ENCODE results near the gene MIA2.
"Not testable (repeated sequence)": the region's sequence is repeated elsewhere in the genome, so short reads cannot be mapped to it uniquely, and the experiment has no call there.

MIA2 gene, protein sequence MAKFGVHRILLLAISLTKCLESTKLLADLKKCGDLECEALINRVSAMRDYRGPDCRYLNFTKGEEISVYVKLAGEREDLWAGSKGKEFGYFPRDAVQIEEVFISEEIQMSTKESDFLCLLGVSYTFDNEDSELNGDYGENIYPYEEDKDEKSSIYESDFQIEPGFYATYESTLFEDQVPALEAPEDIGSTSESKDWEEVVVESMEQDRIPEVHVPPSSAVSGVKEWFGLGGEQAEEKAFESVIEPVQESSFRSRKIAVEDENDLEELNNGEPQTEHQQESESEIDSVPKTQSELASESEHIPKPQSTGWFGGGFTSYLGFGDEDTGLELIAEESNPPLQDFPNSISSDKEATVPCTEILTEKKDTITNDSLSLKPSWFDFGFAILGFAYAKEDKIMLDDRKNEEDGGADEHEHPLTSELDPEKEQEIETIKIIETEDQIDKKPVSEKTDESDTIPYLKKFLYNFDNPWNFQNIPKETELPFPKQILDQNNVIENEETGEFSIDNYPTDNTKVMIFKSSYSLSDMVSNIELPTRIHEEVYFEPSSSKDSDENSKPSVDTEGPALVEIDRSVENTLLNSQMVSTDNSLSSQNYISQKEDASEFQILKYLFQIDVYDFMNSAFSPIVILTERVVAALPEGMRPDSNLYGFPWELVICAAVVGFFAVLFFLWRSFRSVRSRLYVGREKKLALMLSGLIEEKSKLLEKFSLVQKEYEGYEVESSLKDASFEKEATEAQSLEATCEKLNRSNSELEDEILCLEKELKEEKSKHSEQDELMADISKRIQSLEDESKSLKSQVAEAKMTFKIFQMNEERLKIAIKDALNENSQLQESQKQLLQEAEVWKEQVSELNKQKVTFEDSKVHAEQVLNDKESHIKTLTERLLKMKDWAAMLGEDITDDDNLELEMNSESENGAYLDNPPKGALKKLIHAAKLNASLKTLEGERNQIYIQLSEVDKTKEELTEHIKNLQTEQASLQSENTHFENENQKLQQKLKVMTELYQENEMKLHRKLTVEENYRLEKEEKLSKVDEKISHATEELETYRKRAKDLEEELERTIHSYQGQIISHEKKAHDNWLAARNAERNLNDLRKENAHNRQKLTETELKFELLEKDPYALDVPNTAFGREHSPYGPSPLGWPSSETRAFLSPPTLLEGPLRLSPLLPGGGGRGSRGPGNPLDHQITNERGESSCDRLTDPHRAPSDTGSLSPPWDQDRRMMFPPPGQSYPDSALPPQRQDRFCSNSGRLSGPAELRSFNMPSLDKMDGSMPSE (N-terminal part only)

DNA sequence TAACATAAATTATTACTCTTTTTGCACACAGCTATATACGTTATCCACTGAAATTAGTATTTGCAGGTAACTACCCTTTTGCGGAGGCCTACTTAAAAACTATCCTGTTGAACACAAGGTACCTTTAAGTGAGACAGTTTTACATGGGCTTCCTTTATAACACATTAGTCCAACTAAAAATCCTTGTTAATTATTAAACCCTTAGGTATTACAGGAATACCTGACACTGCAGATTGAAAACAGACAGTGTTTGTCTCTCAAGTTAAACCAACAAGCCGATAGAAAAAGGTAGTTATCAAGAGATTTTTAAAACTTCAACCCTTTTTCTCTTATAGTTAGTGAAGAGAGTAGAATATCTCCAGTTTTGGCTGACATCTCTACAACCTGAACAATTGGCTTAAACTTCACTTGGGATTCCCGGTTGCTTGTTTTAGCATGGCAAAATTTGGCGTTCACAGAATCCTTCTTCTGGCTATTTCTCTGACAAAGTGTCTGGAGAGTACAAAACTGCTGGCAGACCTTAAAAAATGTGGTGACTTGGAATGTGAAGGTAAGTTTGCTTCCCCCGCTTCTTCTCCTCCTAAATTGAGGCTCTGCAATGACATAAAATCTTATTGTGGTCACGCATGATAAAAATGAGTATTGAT, at the start of gene MIA2:
TSS of gene MIA2 (plus strand) at position 236 of the 647 bp plus-strand sequence. CDS start at position 436, 200 bp downstream.
- DNase-seq = no peak

DNA sequence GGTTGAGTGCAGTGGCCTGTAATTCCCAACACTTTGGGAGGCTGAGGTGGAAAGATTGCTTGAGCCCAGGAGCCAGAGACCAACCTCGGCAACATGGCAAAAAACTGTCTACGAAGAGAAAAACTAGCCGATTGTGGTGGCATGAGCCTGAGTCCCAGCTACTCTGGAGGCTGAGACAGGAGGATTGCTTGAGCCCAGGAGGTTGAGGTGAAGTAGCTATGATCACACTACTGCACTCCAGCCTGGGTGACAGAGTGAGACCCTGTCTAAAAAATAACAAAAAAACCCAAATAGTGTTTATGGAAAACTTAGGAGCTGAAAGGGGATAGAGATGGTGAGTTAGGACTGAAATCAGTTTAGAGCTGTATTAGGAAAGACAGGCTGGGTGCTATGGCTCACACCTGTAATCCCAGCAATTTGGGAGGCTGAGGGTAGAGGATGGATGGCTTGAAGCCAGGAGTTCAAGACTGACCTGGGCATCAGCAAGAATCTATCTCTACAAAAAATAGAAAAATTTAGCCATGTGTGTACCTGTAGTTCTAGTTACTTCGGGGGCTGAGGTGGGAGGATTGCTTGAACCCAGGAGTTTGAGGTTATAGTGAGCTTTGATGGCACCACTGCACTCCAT, 49.0 kb upstream of the MIA2 start:
- no peak for DNase-seq

DNA sequence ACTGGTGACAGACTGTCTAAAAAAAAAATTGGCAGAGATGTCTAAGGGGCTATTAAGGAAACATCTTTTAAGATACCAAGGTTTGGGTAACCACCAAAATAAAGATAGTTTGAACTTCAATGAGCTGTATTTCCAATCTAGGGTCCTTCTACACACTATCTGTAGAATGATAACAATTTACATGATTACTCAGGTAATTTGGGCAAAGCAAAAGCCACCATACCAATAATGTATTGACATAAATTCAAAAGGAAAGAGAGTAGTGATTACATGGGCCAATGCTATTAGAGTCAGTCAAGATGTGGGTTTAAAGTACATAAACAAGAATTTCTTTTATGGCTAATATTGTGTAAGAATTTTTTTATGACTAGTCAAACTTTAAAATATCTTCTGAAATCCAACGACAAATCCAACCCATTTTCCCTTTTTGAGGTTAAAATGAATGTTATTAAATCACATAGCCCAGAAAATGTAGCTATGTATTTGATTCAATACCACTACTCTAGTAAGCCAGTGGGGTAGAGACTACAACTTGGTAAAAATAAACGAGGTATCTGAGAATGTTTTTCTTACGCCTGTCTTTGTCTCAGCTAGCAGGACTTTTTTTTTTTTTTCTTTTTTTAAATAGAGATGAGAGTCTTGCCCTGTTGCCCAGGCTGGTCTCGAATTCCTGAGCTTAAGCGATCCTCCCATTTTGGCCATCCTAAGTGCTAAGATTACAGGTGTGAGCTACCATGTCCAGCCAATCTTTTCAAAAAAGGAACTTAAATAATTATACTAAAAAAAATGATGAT, 48.3 kb upstream of the MIA2 start:
- no peak for DNase-seq

DNA sequence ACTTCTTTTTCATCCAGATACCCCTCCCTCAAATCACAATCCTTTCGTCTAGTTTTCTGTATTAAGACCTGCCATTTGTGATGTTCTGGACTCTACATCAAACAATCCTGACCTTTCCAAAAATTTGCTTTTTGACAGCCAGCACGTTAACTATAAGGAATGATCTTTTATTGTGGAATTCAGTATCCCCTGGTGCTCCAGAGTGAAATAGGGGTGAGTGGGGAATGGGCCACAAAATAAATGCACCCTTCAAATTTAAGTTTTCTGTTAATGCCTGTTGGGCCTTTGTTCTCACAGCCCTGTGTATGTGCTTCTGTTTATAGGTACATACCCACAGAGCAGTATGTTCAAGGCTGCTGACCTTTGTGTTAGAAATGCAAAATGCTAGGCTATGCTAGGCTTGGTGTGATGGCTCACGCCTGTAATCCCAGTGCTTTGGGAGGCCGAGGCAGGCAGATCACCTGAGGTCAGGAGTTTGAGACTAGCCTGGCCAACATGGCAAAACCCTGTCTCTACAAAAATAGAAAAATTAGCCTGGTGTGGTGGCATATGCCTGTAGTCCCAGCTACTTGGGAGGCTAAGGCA, 46.7 kb upstream of the MIA2 start:
- no peak for DNase-seq

DNA sequence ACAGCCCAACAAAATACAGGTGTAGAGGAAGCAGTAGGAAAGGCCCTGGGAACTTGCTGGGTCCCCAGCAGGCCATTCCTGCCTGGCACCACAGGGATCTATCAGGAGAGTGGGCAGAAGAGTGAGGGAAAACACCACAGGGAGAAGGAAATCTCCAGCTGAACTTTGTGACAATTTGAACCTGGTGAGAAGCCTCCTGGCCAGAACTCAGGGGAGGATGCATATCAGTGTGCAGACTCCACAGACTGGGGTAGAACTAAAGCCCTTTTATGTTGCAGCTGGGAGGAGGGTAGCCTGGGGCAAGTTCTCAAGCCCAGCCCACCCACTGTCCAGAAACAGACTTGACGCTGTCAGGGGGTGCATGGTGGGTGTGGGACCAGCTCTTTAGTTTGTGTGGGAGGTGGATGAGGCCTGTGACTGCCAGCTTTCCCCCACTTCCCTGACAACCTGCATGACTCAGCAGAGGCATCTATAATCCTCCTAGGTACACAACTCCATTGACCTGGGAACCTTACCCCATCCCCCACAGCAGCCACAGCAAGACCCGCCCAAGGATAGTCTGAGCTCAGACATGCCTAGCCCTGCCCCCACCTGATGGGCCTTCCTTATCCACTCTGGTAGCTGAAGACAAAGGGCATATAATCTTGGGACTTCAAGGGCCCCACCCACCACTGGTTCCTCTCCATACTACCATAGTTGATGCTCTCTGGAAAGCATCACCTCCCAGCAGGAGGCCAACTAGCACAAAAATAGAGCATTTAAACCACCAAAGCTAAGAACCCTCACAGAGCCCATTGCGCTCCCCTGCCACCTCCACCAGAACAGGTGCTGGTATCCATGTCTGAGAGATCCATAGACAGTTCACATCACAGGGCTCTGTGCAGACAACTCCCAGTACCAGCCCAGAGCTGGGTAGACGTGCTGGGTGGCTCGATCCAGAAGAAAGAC, 29.8 kb upstream of the MIA2 start:
- no peak for DNase-seq

DNA sequence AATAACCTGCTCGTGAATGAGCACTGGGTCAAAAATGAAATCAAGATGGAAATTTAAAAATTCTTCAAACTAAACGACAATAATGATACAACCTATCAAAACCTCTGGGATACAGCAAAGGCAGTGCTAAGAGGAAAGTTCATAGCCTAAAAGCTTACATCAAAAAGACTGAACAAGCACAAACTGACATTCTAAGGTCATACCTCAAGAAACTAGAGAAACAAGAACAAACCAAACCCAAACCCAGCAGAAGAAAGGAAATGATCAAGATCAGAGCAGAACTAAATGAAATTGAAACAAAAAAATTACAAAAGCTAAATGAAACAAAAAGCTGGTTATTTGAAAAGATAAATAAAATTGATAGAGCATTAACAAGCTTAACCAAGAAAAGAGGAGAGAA, 26.3 kb upstream of the MIA2 start:
- DNase-seq = not testable (repeated sequence)

DNA sequence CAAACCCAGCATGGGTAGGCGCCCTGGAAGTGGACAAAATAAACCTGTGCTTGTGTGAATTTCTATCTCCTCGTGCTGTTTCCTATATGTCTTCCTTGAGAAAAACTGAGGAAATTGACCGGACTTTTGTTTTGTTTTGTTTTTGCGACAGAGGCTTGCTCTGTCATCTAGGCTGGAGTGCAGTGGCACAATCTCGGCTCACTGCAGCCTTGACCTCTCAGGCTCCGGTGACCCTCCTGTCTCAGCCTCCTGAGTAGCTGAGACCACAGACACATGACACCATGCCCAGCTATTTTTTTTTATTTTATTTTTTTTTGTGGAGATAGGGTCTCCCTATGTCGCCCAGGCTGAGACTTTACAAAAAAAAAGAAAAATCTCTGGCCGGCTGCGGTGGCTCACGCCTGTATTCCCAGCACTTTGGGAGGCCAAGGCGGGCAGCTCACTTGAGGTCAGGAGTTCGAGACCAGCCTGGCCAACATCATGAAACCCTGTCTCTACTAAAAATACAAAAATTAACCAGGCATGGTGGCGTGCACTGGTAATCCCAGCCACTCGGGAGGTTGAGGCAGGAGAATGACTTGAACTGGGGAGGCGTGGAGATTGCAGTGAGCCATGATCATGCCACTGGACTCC, 22.5 kb upstream of the MIA2 start:
- no peak for DNase-seq

DNA sequence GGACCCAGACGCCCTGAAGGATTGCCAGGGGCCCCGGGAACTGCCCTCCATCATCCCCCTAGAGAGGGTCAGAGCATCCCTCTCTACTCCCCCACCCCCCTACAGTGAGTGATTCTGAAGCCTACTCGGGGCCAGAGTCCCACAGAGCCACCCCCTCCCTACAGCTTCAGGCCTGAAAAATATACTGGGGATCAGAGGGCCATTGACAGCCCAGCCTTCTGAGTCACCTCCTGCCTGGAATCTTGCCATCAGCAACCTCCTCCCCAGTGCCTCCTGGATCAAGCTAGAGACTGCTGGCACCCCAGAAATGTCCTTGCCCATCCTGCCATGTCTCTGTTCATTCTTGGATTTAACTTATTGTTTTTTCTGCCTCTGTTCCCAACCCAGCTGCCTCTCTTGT, 21.7 kb upstream of the MIA2 start:
- no peak for DNase-seq

DNA sequence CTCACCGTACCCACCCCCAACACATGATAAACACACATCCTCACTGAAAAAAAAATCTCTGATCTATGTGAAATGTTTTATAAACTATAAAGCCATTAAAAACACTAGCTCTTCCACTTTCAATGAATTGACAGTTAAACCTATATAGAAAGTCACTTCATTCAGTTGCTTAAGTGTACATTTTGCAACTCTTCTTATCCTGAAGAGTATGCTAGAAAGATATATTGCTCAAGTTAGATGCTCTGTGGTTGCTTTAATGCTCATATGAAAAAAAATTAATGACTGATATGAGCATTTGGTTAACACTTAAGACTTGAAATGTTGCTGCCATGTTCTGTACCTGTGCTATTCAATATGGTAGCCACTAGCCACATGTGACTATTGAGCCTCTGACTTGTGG, 21.0 kb upstream of the MIA2 start:
- no peak for DNase-seq

DNA sequence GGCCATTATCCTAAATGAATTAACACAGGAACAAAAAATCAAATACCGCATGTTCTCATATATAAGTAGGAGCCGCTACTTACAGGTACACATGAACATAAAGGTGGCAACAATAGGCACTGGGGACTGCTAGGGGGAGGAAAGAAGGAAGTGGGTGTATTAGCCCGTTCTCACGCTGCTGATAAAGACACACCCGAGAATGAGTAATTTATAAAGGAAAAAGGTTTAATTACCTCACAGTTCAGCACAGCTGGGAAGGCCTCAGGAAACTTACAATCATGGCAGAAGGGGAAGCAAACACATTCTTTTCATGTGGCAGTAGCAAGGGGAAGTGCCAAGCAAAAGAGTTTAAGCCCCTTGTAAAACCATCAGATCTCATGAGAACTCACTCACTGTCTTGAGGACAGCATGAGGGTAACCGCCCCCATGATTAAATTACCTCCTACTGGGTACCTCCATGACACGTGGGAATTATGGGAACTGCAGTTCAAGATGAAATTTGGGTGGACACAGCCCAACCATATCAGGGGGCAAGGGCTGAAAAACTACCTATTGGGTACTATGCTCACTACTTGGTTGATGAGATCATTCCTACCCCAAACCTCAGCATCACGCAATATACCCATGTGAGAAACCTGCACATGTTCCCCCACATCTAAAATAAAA, 16.4 kb upstream of the MIA2 start:
- no peak for DNase-seq

DNA sequence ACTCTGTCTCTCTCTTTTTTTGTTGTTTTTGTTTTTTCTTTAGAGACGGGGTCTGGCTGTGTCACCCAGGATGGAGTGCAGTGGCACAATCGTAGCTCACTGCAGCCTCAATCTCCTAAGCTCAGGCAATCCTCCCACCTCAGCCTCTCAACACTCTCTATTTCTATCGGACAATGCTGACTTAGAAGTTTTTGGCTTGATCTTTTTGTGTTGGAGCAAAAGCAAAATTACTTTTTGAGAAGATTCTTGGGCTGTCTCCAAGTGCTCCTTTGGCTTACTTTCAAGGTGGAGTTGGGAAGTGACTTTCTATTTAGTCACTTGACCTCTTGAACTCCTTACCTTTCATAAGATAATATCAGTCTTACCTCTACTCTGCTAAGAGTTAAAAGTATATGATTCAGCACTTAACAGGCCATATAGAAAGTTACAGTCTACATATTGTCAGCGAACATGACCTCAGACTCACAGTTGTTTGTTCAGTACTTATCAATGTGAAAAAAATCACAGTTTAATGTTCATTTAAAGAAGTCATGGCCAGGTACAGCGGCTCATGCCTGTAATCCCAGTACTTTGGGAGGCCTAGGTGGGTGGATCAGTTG, 15.4 kb upstream of the MIA2 start:
- DNase-seq = no peak

DNA sequence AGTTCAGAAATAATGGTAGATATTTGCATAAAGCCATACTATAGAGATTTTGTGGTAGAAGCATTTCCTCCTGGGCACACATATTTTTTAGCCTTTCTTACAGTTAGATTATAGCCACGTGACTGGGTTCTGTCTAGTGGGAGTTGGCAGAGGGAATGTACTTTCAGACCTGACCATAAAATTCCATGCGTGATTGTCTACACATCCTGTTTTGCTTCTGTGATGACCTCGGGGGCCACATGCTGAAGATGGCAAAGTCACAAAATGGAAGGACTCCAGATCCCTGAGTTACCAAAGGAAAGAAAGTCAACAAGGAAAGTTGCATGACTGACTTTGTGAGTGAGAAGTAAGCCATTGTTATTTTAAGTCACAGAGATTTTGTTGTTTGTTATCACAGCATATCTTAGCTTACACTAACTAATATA, 14.6 kb upstream of the MIA2 start:
- no peak for DNase-seq

DNA sequence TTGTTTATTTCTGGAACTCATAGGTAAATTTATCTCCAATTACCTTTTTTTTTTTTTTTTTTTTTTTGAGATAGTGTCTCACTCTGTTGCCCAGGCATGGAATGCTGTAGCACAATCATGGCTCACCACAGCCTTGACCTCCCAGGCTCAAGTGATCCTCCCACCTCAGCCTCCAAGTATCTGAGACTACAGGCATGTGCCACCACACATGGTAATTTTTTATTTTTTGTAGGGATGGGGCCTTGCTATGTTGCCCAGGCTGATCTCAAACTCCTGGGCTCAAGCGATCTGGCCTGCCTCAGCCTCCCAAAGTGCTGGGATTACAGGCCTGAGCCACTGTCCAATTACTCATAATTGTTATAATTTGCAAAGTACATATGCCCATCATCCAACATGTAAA, 13.2 kb upstream of the MIA2 start:
- DNase-seq = not testable (repeated sequence)

DNA sequence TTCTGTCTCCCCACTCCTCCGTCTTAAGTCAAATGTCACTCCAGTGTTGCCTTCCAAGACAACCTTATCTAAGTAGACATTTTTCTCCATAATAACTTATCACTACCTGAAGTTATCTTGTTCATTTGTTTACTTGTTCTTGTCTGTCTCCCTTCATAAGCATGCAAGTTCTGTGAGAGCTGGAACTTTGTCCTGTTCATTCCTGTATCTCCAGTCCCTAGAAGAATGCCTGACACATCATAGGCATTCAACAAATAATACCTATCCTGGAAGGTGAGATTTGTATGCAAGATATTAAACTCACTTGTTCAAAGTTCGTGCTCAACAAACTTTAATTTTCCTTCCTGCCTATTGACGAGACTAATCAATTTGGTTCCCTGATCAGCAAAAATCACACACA, 5.7 kb upstream of the MIA2 start:
- no peak for DNase-seq

DNA sequence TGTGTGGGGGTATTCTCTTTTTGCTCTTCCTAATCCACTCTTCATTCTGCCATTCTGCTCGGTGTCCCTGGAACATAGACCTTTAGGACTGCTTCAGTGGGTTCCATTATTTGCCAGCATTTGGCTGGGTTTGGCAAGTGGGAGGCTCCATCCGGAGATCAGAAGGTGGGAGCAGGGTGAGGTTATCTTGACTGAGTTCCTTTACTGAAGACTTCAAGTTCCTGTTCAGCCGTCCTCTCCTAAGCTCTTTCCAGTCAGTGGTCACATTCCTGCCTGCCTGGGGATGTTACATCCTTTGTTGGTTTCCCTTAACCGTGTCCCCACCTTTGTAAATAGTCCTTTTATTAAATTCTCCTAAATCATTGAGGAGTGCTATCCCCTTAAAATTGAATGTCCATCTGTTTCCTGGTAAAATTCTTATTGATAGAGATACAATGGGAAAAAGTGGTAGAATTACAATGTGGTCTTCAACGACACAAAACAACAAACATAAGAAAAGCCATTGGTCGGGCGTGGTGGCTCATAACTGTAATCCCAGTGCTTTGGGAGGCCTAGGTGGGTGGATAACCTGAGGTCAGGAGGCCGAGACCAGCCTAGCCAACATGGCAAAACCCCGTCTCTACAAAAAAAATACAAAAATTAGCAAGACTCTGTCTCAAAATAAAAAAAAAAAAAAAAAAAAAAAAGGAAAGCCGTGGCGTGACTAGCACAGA, 5.0 kb upstream of the MIA2 start:
- DNase-seq = no peak

DNA sequence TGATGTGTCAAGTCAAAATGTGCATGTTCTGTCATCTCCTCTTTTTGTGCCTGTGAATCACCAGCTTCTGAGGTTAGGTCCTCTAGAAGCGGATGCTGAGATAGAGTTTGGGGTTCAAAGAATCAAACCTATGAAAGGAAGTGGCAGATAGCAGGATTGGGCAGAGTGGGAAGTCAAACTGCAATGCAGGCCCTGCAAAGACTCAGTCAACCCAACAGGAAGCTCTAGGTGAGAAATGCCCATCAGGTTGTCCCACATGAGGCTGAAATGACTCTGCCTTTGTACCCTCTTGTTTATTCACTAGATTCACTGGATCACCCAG, 4.5 kb upstream of the MIA2 start:
- no peak for DNase-seq

DNA sequence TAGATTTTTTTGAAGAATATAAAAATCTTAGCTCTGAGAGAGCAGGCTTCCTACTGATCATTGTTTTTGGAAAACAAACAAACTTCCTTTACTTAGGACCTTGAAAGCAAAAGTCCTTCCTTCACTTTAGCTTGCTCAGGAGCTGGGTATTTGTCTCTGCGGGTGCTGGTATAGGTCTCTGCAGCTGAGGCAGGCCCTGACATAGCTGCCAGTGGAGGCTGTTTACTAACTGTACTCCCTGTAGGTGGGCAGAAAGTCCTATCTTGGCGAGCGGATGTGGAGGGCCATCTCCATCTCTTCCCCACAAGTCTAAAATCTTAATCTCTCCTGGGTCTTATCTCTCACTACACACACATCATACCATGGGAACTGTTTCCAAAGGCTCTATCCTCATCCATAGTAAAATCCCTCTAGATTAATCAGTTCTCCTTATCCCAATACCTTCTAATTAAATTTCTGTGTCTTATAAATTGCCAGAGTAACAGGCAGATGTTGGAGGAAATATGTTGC, 4.1 kb upstream of the MIA2 start:
- DNase-seq = no peak
